Brain microvascular endothelial cell (primary cell): Measurements from ENCODE around the gene RNF180.

Source experiments
- DNase-seq: peaks from one replicate; pipeline ENCODE4 v3.0.0-alpha.2; 2020
- H3K27ac ChIP-seq: fragments of 250-450 bp; sonication (Bioruptor Pico); 2 replicates; pipeline ENCODE4 v1.5.1; 2020; ENCODE audit warnings: mild to moderate bottlenecking, moderate library complexity
- H3K27me3 ChIP-seq: fragments of 250-450 bp; sonication (Bioruptor Pico); replicated peaks from 2 replicates; pipeline ENCODE4 v1.5.1; 2020; ENCODE audit warnings: mild to moderate bottlenecking
- H3K36me3 ChIP-seq: fragments of 250-450 bp; sonication (Bioruptor Pico); replicated peaks from 2 replicates; pipeline ENCODE4 v1.5.1; 2020; ENCODE audit warnings: mild to moderate bottlenecking
- H3K4me3 ChIP-seq: 2 replicates; pipeline ENCODE4 v1.5.1; 2011; ENCODE audit warnings: low read depth, mild to moderate bottlenecking, control low read depth, low read length, moderate library complexity
- in situ Hi-C: cut with HindIII; loops from 2 replicates; pipeline ENCODE4 v1.10.0; 2017; ENCODE audit warnings: low sequenced_read_pairs, low pct_ligation_motif_present
- TF ChIP-seq, protein P1 (sequence below): IDR thresholded peaks from 2 replicates; pipeline ENCODE4 v1.5.1; 2011; ENCODE audit warnings: low read depth, mild to moderate bottlenecking, moderate library complexity, low read length, control low read depth, inconsistent platforms; ENCODE audit errors: missing control alignments

The RNF180 gene

DNA sequence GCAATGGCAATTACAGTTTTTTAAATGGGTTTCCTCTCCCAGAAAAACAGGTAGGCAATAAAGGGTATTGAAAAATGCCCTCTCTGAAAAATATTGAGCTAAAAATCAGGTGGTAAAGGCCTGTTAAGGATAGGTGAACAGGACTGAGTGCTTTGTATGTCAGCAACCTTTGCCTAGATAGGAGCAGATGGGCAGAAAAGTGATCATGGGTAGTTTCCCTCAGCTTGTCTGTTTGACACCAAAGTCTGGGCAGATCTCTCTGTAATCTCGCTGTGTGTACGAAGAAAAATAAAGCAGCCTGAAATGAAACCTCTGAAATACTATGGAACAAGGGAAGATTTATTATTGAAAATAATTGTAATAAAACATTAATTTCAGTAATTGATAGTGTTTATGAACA, 15.8 kb downstream of the RNF180 start:
- in situ Hi-C loops = no loop called here

DNA sequence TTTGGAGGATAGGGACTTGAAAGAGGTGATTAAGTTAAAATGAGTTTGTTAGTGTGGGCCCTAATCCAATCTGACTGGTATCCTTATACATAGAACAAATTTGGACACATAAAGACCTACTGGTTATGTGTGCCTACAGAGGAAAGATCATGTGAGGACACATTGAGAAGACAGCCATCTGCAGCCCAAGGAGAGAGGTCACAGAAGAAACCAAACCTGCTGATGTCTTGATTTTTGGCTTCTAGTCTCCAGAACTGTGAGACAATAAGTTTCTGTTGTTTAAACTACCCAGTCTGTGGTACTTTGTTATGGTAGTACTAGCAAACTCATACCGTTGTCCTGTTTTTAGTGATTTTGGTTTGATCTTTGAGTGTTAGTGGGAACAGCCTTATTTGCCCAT, 18.3 kb downstream of the RNF180 start:
- TF ChIP-seq, protein P1, sequence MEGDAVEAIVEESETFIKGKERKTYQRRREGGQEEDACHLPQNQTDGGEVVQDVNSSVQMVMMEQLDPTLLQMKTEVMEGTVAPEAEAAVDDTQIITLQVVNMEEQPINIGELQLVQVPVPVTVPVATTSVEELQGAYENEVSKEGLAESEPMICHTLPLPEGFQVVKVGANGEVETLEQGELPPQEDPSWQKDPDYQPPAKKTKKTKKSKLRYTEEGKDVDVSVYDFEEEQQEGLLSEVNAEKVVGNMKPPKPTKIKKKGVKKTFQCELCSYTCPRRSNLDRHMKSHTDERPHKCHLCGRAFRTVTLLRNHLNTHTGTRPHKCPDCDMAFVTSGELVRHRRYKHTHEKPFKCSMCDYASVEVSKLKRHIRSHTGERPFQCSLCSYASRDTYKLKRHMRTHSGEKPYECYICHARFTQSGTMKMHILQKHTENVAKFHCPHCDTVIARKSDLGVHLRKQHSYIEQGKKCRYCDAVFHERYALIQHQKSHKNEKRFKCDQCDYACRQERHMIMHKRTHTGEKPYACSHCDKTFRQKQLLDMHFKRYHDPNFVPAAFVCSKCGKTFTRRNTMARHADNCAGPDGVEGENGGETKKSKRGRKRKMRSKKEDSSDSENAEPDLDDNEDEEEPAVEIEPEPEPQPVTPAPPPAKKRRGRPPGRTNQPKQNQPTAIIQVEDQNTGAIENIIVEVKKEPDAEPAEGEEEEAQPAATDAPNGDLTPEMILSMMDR = no peak

More for the DNA sequence above, 15.8 kb downstream of the RNF180 start:
- Histone ChIP-seq H3K4me3 (no peak overlapping the region), H3K27ac (no peak overlapping the region), H3K27me3 (no peaks in the 10 kb centered on the region), H3K36me3 (no peaks in the 10 kb centered on the region)
- no peak for DNase-seq
- TF ChIP-seq, protein P1 = no peak

DNA sequence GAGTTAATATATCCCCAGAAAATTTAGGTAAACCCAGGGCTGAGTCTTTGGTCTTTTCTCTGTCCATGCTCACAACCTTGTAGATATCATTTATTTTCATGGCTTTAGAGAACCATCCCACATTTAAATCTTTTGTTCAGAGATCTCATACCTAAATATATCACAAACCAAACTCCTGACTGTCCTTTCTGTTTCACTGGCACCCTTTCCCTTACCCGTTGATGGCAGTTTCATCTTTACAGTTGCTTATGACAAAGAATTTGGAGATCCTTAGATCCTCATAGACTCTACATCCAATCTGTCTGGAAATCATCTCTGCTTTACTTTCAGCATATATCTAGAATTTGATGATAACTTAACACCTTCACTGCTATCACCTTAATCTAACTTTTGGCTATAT, 19.2 kb downstream of the RNF180 start:
- H3K27ac ChIP-seq = no peak overlapping the region
- no peaks in the 10 kb centered on the region for H3K27me3 ChIP-seq
- no peak for DNase-seq
- H3K4me3 ChIP-seq = no peak overlapping the region
- H3K36me3 ChIP-seq = no peaks in the 10 kb centered on the region
- in situ Hi-C loops = no loop called here
- TF ChIP-seq, protein P1 = no peak

More for the DNA sequence above, 18.3 kb downstream of the RNF180 start:
- Histone ChIP-seq H3K27me3 (no peaks in the 10 kb centered on the region), H3K27ac (no peak overlapping the region), H3K4me3 (no peak overlapping the region), H3K36me3 (no peaks in the 10 kb centered on the region)
- DNase-seq = no peak
- in situ Hi-C loops = no loop called here

DNA sequence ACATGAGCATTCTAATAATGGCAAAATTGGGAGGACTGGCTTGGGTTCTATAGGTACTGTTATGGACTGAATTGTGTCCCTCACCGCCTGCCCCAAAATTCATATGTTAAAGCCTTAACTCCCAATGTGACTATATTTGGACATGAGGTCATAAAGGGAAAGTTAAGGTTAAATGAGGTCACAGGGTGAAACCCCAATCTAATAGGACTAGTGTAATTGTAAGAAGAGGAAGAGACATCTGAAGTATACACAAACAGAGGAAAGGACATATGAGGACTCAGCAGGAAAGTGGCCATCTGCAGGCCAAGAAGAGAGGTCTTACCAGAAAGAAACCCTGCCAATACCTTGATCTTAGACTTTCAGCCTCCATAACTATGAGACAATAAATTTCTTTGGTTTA, 23.1 kb downstream of the RNF180 start:
- Histone ChIP-seq H3K4me3 (no peak overlapping the region), H3K27ac (no peak overlapping the region), H3K27me3 (no peaks in the 10 kb centered on the region), H3K36me3 (no peaks in the 10 kb centered on the region)
- TF ChIP-seq, protein P1 = no peak
- DNase-seq = no peak
- in situ Hi-C loops = no loop called here

DNA sequence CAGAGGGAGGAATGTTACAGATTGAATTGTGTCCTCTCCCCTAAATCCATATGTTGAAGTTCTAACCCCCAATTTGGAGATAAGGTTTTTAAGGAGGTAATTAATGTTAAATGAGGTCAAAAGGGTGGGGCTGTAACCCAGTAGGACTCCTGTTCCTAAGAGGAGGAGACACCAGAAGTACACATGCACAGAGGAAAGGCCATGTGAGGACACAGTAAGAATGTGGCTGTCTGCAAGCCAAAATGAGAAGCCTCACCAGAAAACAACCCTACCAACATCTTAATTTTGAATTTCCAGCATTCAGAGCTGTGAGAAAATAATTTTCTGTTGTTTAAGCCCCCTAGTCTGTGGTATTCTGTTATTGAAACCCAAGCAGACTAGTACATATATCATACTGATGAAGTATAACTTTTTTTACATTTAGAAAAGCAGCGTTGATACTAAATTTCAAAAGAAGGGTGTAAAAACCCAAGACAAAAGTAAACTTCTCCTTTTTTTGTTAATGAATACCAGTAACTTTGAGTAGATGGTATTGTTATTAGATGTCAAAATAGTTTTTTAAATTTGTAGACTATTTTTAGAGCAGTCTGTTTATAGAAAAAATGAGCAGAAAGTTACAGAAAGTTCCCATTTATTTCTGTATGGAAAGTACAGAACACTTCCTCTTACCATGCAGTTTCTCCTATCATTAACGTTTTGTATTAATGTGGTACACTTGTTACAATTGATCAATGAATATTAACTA, 25.1 kb downstream of the RNF180 start:
- in situ Hi-C loops = no loop called here
- Histone ChIP-seq H3K4me3 (no peak overlapping the region), H3K27me3 (no peaks in the 10 kb centered on the region), H3K36me3 (no peaks in the 10 kb centered on the region), H3K27ac (no peak overlapping the region)
- TF ChIP-seq, protein P1 = no peak
- DNase-seq = no peak

DNA sequence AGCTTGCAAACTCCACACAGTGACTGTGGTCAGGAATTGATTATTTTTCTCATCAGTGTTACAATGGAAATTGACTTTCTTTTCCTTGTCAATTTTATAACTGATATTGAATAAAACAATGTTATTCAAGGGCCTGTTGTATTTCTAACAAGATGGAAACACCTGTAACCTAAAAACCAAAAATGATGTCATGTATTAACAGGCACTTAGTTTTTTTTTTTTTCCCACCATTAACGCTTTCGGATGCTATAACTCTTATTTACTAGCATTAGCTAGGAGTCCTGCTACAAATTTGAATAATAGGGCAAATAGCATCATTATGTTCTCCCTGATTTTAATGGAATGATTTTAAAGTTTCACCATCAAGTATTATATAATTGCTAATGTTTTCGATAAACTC, 30.3 kb downstream of the RNF180 start:
- H3K36me3 ChIP-seq = no peaks in the 10 kb centered on the region
- no peak for DNase-seq
- no peak overlapping the region for H3K4me3 ChIP-seq
- no peaks in the 10 kb centered on the region for H3K27me3 ChIP-seq
- H3K27ac ChIP-seq = no peak overlapping the region
- in situ Hi-C loops = no loop called here
- TF ChIP-seq, protein P1 = no peak
